ENCODE results near the gene CAMTA1.

DNA sequence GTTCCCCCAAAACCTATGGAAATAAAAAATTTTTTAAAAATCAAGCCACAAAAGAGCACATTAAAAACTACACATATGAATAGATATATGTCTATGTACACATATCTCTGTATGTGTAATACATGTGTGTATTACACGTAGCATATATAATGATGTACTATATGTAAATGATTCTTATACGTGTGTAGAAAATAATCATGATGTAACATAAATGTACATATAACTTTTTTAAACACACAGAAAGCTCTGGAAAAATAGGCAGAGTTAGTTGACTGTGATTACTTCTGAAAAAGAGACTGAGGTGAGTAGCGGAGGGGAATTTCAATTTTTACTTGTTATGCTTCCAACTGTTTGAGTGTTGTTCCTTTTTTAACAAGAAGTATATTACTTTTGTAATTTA, 405.0 kb downstream of the CAMTA1 start:
- TF ChIP-seq, protein P1, sequence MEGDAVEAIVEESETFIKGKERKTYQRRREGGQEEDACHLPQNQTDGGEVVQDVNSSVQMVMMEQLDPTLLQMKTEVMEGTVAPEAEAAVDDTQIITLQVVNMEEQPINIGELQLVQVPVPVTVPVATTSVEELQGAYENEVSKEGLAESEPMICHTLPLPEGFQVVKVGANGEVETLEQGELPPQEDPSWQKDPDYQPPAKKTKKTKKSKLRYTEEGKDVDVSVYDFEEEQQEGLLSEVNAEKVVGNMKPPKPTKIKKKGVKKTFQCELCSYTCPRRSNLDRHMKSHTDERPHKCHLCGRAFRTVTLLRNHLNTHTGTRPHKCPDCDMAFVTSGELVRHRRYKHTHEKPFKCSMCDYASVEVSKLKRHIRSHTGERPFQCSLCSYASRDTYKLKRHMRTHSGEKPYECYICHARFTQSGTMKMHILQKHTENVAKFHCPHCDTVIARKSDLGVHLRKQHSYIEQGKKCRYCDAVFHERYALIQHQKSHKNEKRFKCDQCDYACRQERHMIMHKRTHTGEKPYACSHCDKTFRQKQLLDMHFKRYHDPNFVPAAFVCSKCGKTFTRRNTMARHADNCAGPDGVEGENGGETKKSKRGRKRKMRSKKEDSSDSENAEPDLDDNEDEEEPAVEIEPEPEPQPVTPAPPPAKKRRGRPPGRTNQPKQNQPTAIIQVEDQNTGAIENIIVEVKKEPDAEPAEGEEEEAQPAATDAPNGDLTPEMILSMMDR (IDR thresholded peaks at IDR 0.05; ENCODE audit: insufficient read depth, low read depth, low read length), result no peak
- TF ChIP-seq EZH2 (IDR thresholded peaks at IDR 0.05; ENCODE audit: insufficient read depth, low read length), result no peak

Measured in astrocyte (in vitro differentiated cells and primary cell).